Caco-2 (cell line): ENCODE data around the gene CSRP2. TPM values are rescaled to one million over a fixed set of nuclear protein-coding genes. Genes with fewer than 3 reads are reported as not detected.

ENCODE experiments used
- BruUV-seq: library from RNA; stranded (reverse); fragments of 400-500 nt; replicated peaks from 2 replicates; lab custom pipeline; 2021; lab: Mats Ljungman, UMichigan
- CTCF ChIA-PET: fragments of 300-600 bp; sonication (Branson Sonifier 250); formaldehyde crosslinking; loops from one replicate; lab custom pipeline; 2022; ENCODE audit warnings: antibody characterized with exemption; lab: Charles Lee
- POLR2A ChIA-PET: fragments of 300-600 bp; sonication (Branson Sonifier 250); formaldehyde crosslinking; loops from one replicate; lab custom pipeline; 2022; ENCODE audit warnings: antibody characterized with exemption; lab: Charles Lee
- DNase-seq, 2 experiments: peaks; one replicate each; pipeline versions ENCODE4 v3.0.0 to v3.0.0-alpha.2; 2020 to 2022
- H3K27me3 ChIP-seq: replicated peaks from 2 replicates; pipeline ENCODE4 v1.6.0; 2011; ENCODE audit warnings: low read length; ENCODE audit not compliant: control insufficient read depth, insufficient read depth
- H3K36me3 ChIP-seq: 2 replicates; pipeline ENCODE4 v1.5.1; 2011; ENCODE audit warnings: low read length; ENCODE audit not compliant: control insufficient read depth, insufficient read depth
- H3K4me1 ChIP-seq: fragments of 250-450 bp; sonication (Bioruptor Pico); 2 replicates; pipeline ENCODE4 v1.5.1; 2020; ENCODE audit warnings: mild to moderate bottlenecking
- H3K4me3 ChIP-seq: 2 replicates; pipeline ENCODE4 v1.5.1; 2011; ENCODE audit warnings: low read depth, mild to moderate bottlenecking, control low read depth, low read length
- H3K9me3 ChIP-seq: fragments of 250-450 bp; sonication (Bioruptor Pico); 2 replicates; pipeline ENCODE4 v1.5.1; 2020; ENCODE audit warnings: mild to moderate bottlenecking, moderate library complexity
- H3K27ac Mint-ChIP-seq: one replicate; pipeline ENCODE4 v1.8.0; 2022; ENCODE audit warnings: mixed read lengths; ENCODE audit not compliant: unreplicated experiment
- H3K27me3 Mint-ChIP-seq: one replicate; pipeline ENCODE4 v1.8.0; 2022; ENCODE audit warnings: mixed read lengths; ENCODE audit not compliant: insufficient read depth, unreplicated experiment
- H3K36me3 Mint-ChIP-seq: one replicate; pipeline ENCODE4 v1.8.0; 2022; ENCODE audit warnings: mild to moderate bottlenecking, mixed read lengths; ENCODE audit not compliant: insufficient read depth, unreplicated experiment
- H3K4me1 Mint-ChIP-seq: one replicate; pipeline ENCODE4 v1.8.0; 2022; ENCODE audit warnings: low read depth, mixed read lengths; ENCODE audit not compliant: unreplicated experiment
- H3K4me3 Mint-ChIP-seq: one replicate; pipeline ENCODE4 v1.8.0; 2022; ENCODE audit warnings: mild to moderate bottlenecking, moderate library complexity, mixed read lengths; ENCODE audit not compliant: unreplicated experiment
- H3K9me3 Mint-ChIP-seq: one replicate; pipeline ENCODE4 v1.8.0; 2022; ENCODE audit warnings: mixed read lengths; ENCODE audit not compliant: unreplicated experiment
- CTCF ChIP-seq, 2 experiments: fragments of 200-600 bp in 1 of 2; IDR thresholded peaks; 1 replicate in 1 of 2; 2 replicates in 1 of 2; pipeline versions ENCODE4 v1.5.1 to v1.8.0; 2011 to 2022; ENCODE audit warnings: antibody characterized with exemption in 1 of 2, control low read depth in 1 of 2, inconsistent platforms in 1 of 2, low read depth in 1 of 2, low read length in 1 of 2, mild to moderate bottlenecking in 1 of 2, moderate library complexity in 1 of 2; ENCODE audit not compliant: insufficient read depth in 1 of 2, severe bottlenecking in 1 of 2, unreplicated experiment in 1 of 2
- intact Hi-C: fragments of 100-400 bp; cut with micrococcal nuclease; formaldehyde crosslinking; loops from one replicate; pipeline ENCODE4 v1.10.0; 2022; ENCODE audit not compliant: unreplicated experiment
- total RNA-seq: library from RNA; stranded (reverse); gene quantifications from 2 replicates; pipeline ENCODE4 v1.2.3, GENCODE V29; 2022

Gene CSRP2
- total RNA-seq, 1 experiment from 2014 or later, result 27.9 TPM

DNA sequence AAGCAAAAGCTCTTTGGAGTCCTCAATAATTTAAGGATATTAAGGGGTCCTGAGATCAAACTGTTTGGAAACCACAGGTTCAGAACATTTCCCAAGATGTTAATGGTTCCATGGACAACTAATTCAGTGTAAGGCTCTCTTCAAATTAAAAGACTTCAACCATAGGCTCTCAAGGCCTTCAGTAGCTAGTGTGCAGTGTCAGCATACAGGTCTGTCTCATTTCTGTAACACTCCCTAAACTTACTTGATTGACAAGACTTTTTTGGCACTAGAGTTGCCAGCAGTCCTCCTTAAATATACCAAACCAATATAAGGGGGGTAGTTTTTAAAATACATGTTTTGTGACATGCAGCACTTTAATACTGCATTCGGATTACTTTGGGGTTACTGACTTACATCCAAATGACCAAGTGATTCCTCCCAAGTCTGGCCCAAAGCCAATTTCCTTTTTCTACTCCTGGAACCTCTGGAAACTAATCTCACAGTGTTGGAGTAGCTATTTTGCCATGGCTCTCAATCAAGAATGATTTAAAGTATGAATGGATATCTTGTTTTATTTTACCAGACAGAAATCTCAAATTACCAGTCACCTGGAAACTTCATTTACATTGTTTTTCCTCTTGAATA, 22.7 kb downstream of the CSRP2 start:
- H3K27me3 Mint-ChIP-seq, result no peaks in the 10 kb centered on the region
- no peaks in the 10 kb centered on the region for H3K27me3 ChIP-seq
- H3K36me3 ChIP-seq, result no peaks in the 10 kb centered on the region
- ChIA-PET CTCF (no interaction called here), POLR2A (no interaction called here)
- no peaks in the 10 kb centered on the region for H3K4me1 ChIP-seq
- H3K4me3 ChIP-seq, result no peak overlapping the region
- H3K9me3 ChIP-seq, result no peaks in the 10 kb centered on the region
- no peaks in the 10 kb centered on the region for H3K4me1 Mint-ChIP-seq
- no TSS peak for BruUV-seq
- H3K4me3 Mint-ChIP-seq, result no peak overlapping the region
- intact Hi-C loops, result no loop called here
- H3K36me3 Mint-ChIP-seq, result peaks cover 27% of the 10 kb centered on the region
- no peak for DNase-seq
- no peak overlapping the region for H3K27ac Mint-ChIP-seq
- no peaks in the 10 kb centered on the region for H3K9me3 Mint-ChIP-seq
- TF ChIP-seq CTCF (IDR thresholded peaks at IDR 0.05; ENCODE audit: insufficient read depth in 1 of 2, low read depth in 1 of 2, low read length in 1 of 2, severe bottlenecking in 1 of 2, unreplicated experiment in 1 of 2), result no peak

- POLR2A ChIA-PET, result no interaction called here
These were observed 23.5 kb downstream of the CSRP2 start for GRCh38 chr12:76855271-76855670.

DNA sequence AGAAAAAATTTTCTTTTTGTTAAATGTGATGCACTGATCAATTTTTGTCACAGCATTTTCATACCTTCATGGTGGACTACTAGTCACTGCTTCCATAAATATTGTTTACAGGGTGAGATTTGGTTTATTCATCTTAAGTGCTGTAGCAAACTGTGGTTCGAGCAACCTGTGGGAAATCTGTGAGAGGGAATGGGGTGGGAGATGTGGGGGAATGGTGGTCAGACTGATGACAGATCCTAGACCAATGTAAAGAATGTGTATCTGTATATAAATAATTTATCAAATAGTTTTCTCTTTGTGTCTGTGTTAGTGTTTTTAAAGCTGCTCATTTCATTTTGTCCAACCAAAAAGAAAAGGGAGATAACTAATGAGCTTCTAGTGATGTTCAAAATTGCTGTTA, 26.7 kb downstream of the CSRP2 start:
- peaks cover 19% of the 10 kb centered on the region for H3K36me3 Mint-ChIP-seq
- Histone ChIP-seq H3K4me1 (no peaks in the 10 kb centered on the region), H3K27me3 (no peaks in the 10 kb centered on the region), H3K9me3 (no peaks in the 10 kb centered on the region), H3K36me3 (no peaks in the 10 kb centered on the region), H3K4me3 (no peak overlapping the region)
- no peak overlapping the region for H3K4me3 Mint-ChIP-seq
- no peaks in the 10 kb centered on the region for H3K4me1 Mint-ChIP-seq
- H3K27me3 Mint-ChIP-seq, result no peaks in the 10 kb centered on the region
- ChIA-PET POLR2A (no interaction called here), CTCF (no interaction called here)
- intact Hi-C loops, result no loop called here
- no peak for TF ChIP-seq CTCF (IDR thresholded peaks at IDR 0.05; ENCODE audit: insufficient read depth in 1 of 2, low read depth in 1 of 2, low read length in 1 of 2, severe bottlenecking in 1 of 2, unreplicated experiment in 1 of 2)
- H3K27ac Mint-ChIP-seq, result no peak overlapping the region
- no peak for DNase-seq
- BruUV-seq, result no TSS peak
- no peaks in the 10 kb centered on the region for H3K9me3 Mint-ChIP-seq

More at GRCh38 chr12:76855271-76855670, 23.5 kb downstream of the CSRP2 start:
- Histone ChIP-seq H3K36me3 (no peaks in the 10 kb centered on the region), H3K4me1 (no peaks in the 10 kb centered on the region), H3K9me3 (no peaks in the 10 kb centered on the region), H3K27me3 (no peaks in the 10 kb centered on the region), H3K4me3 (no peak overlapping the region)
- H3K27me3 Mint-ChIP-seq, result no peaks in the 10 kb centered on the region
- CTCF ChIA-PET, result no interaction called here
- intact Hi-C loops, result no loop called here
- BruUV-seq, result no TSS peak
- H3K27ac Mint-ChIP-seq, result no peak overlapping the region
- TF ChIP-seq CTCF (IDR thresholded peaks at IDR 0.05; ENCODE audit: insufficient read depth in 1 of 2, low read depth in 1 of 2, low read length in 1 of 2, severe bottlenecking in 1 of 2, unreplicated experiment in 1 of 2), result no peak
- no peaks in the 10 kb centered on the region for H3K9me3 Mint-ChIP-seq
- no peak overlapping the region for H3K4me3 Mint-ChIP-seq
- H3K36me3 Mint-ChIP-seq, result peaks cover 29% of the 10 kb centered on the region
- no peaks in the 10 kb centered on the region for H3K4me1 Mint-ChIP-seq
- no peak for DNase-seq
